ENCODE data around the gene RAB15. TPM values are rescaled to one million over a fixed set of nuclear protein-coding genes. Genes with fewer than 3 reads are reported as not detected.

The RAB15 gene
- total RNA-seq, 1 donor from 2014 or later, result 18.2 TPM

- Histone ChIP-seq H3K4me3 (ENCODE audit: low read depth, low read length) (no peak overlapping the region), H3K36me3 (ENCODE audit: control insufficient read depth, insufficient read depth, low read length) (no peaks in the 10 kb centered on the region), H3K27me3 (ENCODE audit: control insufficient read depth, insufficient read depth, low read length) (no peaks in the 10 kb centered on the region)
- no peak for TF ChIP-seq CTCF (IDR thresholded peaks at IDR 0.05; ENCODE audit: insufficient read depth, low read length, poor library complexity, severe bottlenecking)
- no peak for DNase-seq (ENCODE audit: low read depth)
Measured at GRCh38 chr14:65002586-65003210, 30.6 kb upstream of the RAB15 start.

GRCh38 chr14:65001723-65002122, 29.6 kb upstream of the RAB15 start:
- H3K36me3 ChIP-seq (ENCODE audit: control insufficient read depth, insufficient read depth, low read length), result no peaks in the 10 kb centered on the region
- H3K27me3 ChIP-seq (ENCODE audit: control insufficient read depth, insufficient read depth, low read length), result no peaks in the 10 kb centered on the region
- DNase-seq (ENCODE audit: low read depth), result no peak
- H3K4me3 ChIP-seq (ENCODE audit: low read depth, low read length), result no peak overlapping the region
- no peak for TF ChIP-seq CTCF (IDR thresholded peaks at IDR 0.05; ENCODE audit: insufficient read depth, low read length, poor library complexity, severe bottlenecking)

GRCh38 chr14:65000898-65001591, 28.9 kb upstream of the RAB15 start:
- DNase-seq (ENCODE audit: low read depth), result no peak
- Histone ChIP-seq H3K4me3 (ENCODE audit: low read depth, low read length) (no peak overlapping the region), H3K27me3 (ENCODE audit: control insufficient read depth, insufficient read depth, low read length) (no peaks in the 10 kb centered on the region), H3K36me3 (ENCODE audit: control insufficient read depth, insufficient read depth, low read length) (no peaks in the 10 kb centered on the region)
- no peak for TF ChIP-seq CTCF (IDR thresholded peaks at IDR 0.05; ENCODE audit: insufficient read depth, low read length, poor library complexity, severe bottlenecking)

GRCh38 chr14:64998455-64998931, 26.4 kb upstream of the RAB15 start:
- TF ChIP-seq CTCF (IDR thresholded peaks at IDR 0.05; ENCODE audit: insufficient read depth, low read length, poor library complexity, severe bottlenecking), result no peak
- no peaks in the 10 kb centered on the region for H3K27me3 ChIP-seq (ENCODE audit: control insufficient read depth, insufficient read depth, low read length)
- no peak for DNase-seq (ENCODE audit: low read depth)
- H3K4me3 ChIP-seq (ENCODE audit: low read depth, low read length), result no peak overlapping the region
- no peaks in the 10 kb centered on the region for H3K36me3 ChIP-seq (ENCODE audit: control insufficient read depth, insufficient read depth, low read length)

- H3K4me3 ChIP-seq (ENCODE audit: low read depth, low read length), result no peak overlapping the region
- TF ChIP-seq CTCF (IDR thresholded peaks at IDR 0.05; ENCODE audit: insufficient read depth, low read length, poor library complexity, severe bottlenecking), result no peak
- H3K36me3 ChIP-seq (ENCODE audit: control insufficient read depth, insufficient read depth, low read length), result no peaks in the 10 kb centered on the region
- H3K27me3 ChIP-seq (ENCODE audit: control insufficient read depth, insufficient read depth, low read length), result no peaks in the 10 kb centered on the region
- no peak for DNase-seq (ENCODE audit: low read depth)
Measured at GRCh38 chr14:64997108-64997794, 25.1 kb upstream of the RAB15 start.

All from kidney epithelial cell (primary cell).